Right forelimb (tissue), 1 donor: ENCODE measurements around the gene PHACTR1.

ENCODE experiments used
- DNase-seq: peaks from one replicate; pipeline ENCODE4 v3.0.0-alpha.2; 2018

PHACTR1 gene

GRCh38 chr6:13248584-13248985 is 532.0 kb downstream of the PHACTR1 start:
- DNase-seq = no peak

GRCh38 chr6:13248994-13249393 is 532.4 kb downstream of the PHACTR1 start:
- no peak for DNase-seq

- DNase-seq = no peak
Measured at GRCh38 chr6:13249817-13250216, 533.2 kb downstream of the PHACTR1 start.

GRCh38 chr6:13250703-13251102 is 534.1 kb downstream of the PHACTR1 start:
- no peak for DNase-seq

GRCh38 chr6:13251242-13251641 is 534.7 kb downstream of the PHACTR1 start:
- DNase-seq = no peak

- DNase-seq = peak; percentile 50
Measured at GRCh38 chr6:13252790-13253189, 536.2 kb downstream of the PHACTR1 start.

- DNase-seq = no peak
Measured at GRCh38 chr6:13253272-13253671, 536.7 kb downstream of the PHACTR1 start.

- DNase-seq = no peak
Measured at GRCh38 chr6:13256266-13257001, 539.9 kb downstream of the PHACTR1 start.

GRCh38 chr6:13259393-13259792 is 542.8 kb downstream of the PHACTR1 start:
- no peak for DNase-seq

- DNase-seq = no peak
Measured at GRCh38 chr6:13260101-13260598, 543.6 kb downstream of the PHACTR1 start.

GRCh38 chr6:13260831-13261230 is 544.3 kb downstream of the PHACTR1 start:
- no peak for DNase-seq

GRCh38 chr6:13261464-13261994 is 545.0 kb downstream of the PHACTR1 start:
- DNase-seq = no peak

- no peak for DNase-seq
Measured at GRCh38 chr6:13262302-13263230, 546.0 kb downstream of the PHACTR1 start.

GRCh38 chr6:13263669-13264068 is 547.1 kb downstream of the PHACTR1 start:
- no peak for DNase-seq

GRCh38 chr6:13267142-13267651 is 550.6 kb downstream of the PHACTR1 start:
- DNase-seq = no peak

GRCh38 chr6:13268913-13269518 is 552.4 kb downstream of the PHACTR1 start:
- DNase-seq = no peak

GRCh38 chr6:13272131-13273046 is 555.8 kb downstream of the PHACTR1 start:
- DNase-seq = no peak

- no peak for DNase-seq
Measured at GRCh38 chr6:13273202-13273930, 556.8 kb downstream of the PHACTR1 start.

GRCh38 chr6:13273931-13274706 is 557.6 kb downstream of the PHACTR1 start:
- no peak for DNase-seq
